HepG2 (cell line): Measurements from ENCODE around the gene MTFR1L. TPM values are rescaled to one million over a fixed set of nuclear protein-coding genes. Genes with fewer than 3 reads are reported as not detected.

Source experiments
- FOXP4 ChIP-seq: sonication (generic); formaldehyde crosslinking; IDR thresholded peaks from 2 replicates; pipeline ENCODE4 v1.4.0; 2020; ENCODE audit warnings: missing genetic modification reagents
- HMGXB3 ChIP-seq: sonication (generic); formaldehyde crosslinking; IDR thresholded peaks from 2 replicates; pipeline ENCODE4 v1.4.0; 2020; ENCODE audit warnings: missing genetic modification reagents, borderline replicate concordance
- NCOA2 ChIP-seq: sonication (generic); formaldehyde crosslinking; IDR thresholded peaks from 2 replicates; pipeline ENCODE4 v1.8.0; 2022; ENCODE audit warnings: inconsistent platforms
- ZBTB42 ChIP-seq: sonication (generic); formaldehyde crosslinking; IDR thresholded peaks from 2 replicates; pipeline ENCODE4 v1.5.0; 2020; ENCODE audit warnings: mild to moderate bottlenecking, missing genetic modification reagents
- ZBTB8A ChIP-seq: sonication (generic); formaldehyde crosslinking; IDR thresholded peaks from 2 replicates; pipeline ENCODE4 v1.4.0; 2020; ENCODE audit warnings: mild to moderate bottlenecking, low read depth, missing genetic modification reagents, borderline replicate concordance
- ZFP36 ChIP-seq: fragments of 150-350 bp; IDR thresholded peaks from 2 replicates; pipeline ENCODE4 v1.6.1; 2018; ENCODE audit warnings: borderline replicate concordance, low read length, low read depth; ENCODE audit not compliant: partially characterized antibody
- ZFP37 ChIP-seq: sonication (generic); formaldehyde crosslinking; IDR thresholded peaks from 2 replicates; pipeline ENCODE4 v1.4.0; 2020; ENCODE audit warnings: missing genetic modification reagents, borderline replicate concordance
- ZUFSP ChIP-seq: sonication (generic); formaldehyde crosslinking; IDR thresholded peaks from 2 replicates; pipeline ENCODE4 v1.9.0; 2021; ENCODE audit warnings: missing genetic modification reagents, mild to moderate bottlenecking, borderline replicate concordance
- polyA plus RNA-seq, 8 experiments: library from polyadenylated mRNA; depleted of rRNA in 3 of 8; stranded (reverse) in 7 of 8; unstranded in 1 of 8; fragments of >200 nt; fragmentation: Illumina TruSeq in 4 of 8; extraction: Trizol in 4 of 8; gene quantifications; 2 replicates each; pipeline versions ENCODE4 v1.2.1 to v1.2.3, GENCODE V29; 2011 to 2016; ENCODE audit warnings: low read depth in 4 of 8, missing spikeins in 1 of 8, mixed read lengths in 1 of 8; ENCODE audit not compliant: insufficient read depth in 1 of 8
- total RNA-seq, 5 experiments: library from RNA; depleted of rRNA; stranded (reverse); fragments of >200 nt; fragmentation: Illumina TruSeq; extraction: Trizol; gene quantifications; 2 replicates each; pipeline ENCODE4 v1.2.3, GENCODE V29; 2016; ENCODE audit warnings: low read depth in 1 of 5

MTFR1L gene
- total and polyA plus RNA-seq, 2 of the 13 experiments (the other 11 are each of a cell fraction or from before 2014, with no cell fraction given): 38.0 to 55.7 TPM

- TF ChIP-seq HMGXB3 (no peak), ZFP37 (no peak), ZBTB8A (CRISPR knock-in tag) (no peak), ZFP36 (no peak), ZBTB42 (CRISPR knock-in tag) (no peak), ZUFSP (CRISPR knock-in tag) (no peak), NCOA2 (no peak), FOXP4 (CRISPR knock-in tag) (no peak)
Measured at GRCh38 chr1:25804244-25804963, 15.3 kb upstream of the MTFR1L start (continued).
